T-cell (primary cell): ENCODE measurements around the gene NCKAP5L. TPM values are rescaled to one million over a fixed set of nuclear protein-coding genes. Genes with fewer than 3 reads are reported as not detected.

Experiments
- ATAC-seq, 4 experiments: fragments of 200-7000 bp in 3 of 4; fragments of 150-1000 bp in 1 of 4; cut with Tn5 transposase; replicated peaks in 1 of 4; 1 replicate in 3 of 4; 2 replicates in 1 of 4; pipeline ENCODE4 v1.10.0; 2021; ENCODE audit warnings: moderate library complexity in 3 of 4, mild to moderate bottlenecking in 2 of 4, moderate number of reproducible peaks in 1 of 4
- CTCF ChIA-PET, 2 donors: fragments of 300-600 bp; sonication (Branson Sonifier 250); formaldehyde crosslinking; loops; one replicate each; lab custom pipeline; 2022; ENCODE audit warnings: antibody characterized with exemption in 2 of 2; lab: Charles Lee
- POLR2A ChIA-PET, 2 donors: fragments of 300-600 bp; sonication (Branson Sonifier 250); formaldehyde crosslinking; loops; one replicate each; lab custom pipeline; 2022; ENCODE audit warnings: antibody characterized with exemption in 2 of 2; lab: Charles Lee
- DNase-seq, 35 experiments: peaks; one replicate each; pipeline versions ENCODE4 v3.0.0 to v3.0.0-alpha.2; 2013 to 2023
- H3K27ac ChIP-seq: one replicate; pipeline ENCODE4 v1.5.1; 2013; ENCODE audit warnings: low read length
- H3K27me3 ChIP-seq, 2 experiments: replicated peaks in 1 of 2; 1 replicate in 1 of 2; 2 replicates in 1 of 2; pipeline versions ENCODE4 v1.6.1 to v1.7.0; 2013; ENCODE audit warnings: low read length in 1 of 2, mixed read lengths in 1 of 2; ENCODE audit not compliant: control insufficient read depth in 2 of 2, insufficient read depth in 2 of 2; ENCODE audit errors: extremely low read depth in 1 of 2
- H3K36me3 ChIP-seq, 2 donors: 1 replicate in 1 of 2; 2 replicates in 1 of 2; pipeline versions ENCODE4 v1.6.1 to v1.7.0; 2013; ENCODE audit warnings: low read length in 1 of 2; ENCODE audit not compliant: control insufficient read depth in 2 of 2, insufficient read depth in 1 of 2; ENCODE audit errors: extremely low read depth in 1 of 2
- H3K4me1 ChIP-seq, 2 experiments: 1 replicate in 1 of 2; 2 replicates in 1 of 2; pipeline versions ENCODE4 v1.6.1 to v1.7.0; 2013; ENCODE audit warnings: low read length in 2 of 2, mixed read lengths in 1 of 2; ENCODE audit not compliant: insufficient read depth in 2 of 2, control insufficient read depth in 1 of 2; ENCODE audit errors: extremely low read depth in 1 of 2
- H3K4me3 ChIP-seq, 2 donors: 1 replicate in 1 of 2; 2 replicates in 1 of 2; pipeline versions ENCODE4 v1.5.1 to v1.7.0; 2013; ENCODE audit warnings: mild to moderate bottlenecking in 2 of 2, low read length in 1 of 2, moderate library complexity in 1 of 2; ENCODE audit not compliant: control insufficient read depth in 1 of 2; ENCODE audit errors: extremely low read depth in 1 of 2
- H3K9me3 ChIP-seq: 2 replicates; pipeline ENCODE4 v1.7.0; 2013
- H3K27ac Mint-ChIP-seq, 2 donors: one replicate each; pipeline ENCODE4 v1.8.0; 2020 to 2021; ENCODE audit warnings: mild to moderate bottlenecking in 2 of 2, mixed read lengths in 2 of 2
- H3K27me3 Mint-ChIP-seq, 2 donors: one replicate each; pipeline ENCODE4 v1.8.0; 2021 to 2022; ENCODE audit warnings: mixed read lengths in 2 of 2
- H3K36me3 Mint-ChIP-seq: one replicate; pipeline ENCODE4 v1.8.0; 2021; ENCODE audit warnings: mixed read lengths
- H3K4me1 Mint-ChIP-seq, 3 donors: one replicate each; pipeline ENCODE4 v1.8.0; 2020 to 2022; ENCODE audit warnings: mixed read lengths in 3 of 3, mild to moderate bottlenecking in 1 of 3
- H3K4me3 Mint-ChIP-seq, 3 donors: one replicate each; pipeline ENCODE4 v1.8.0; 2020 to 2022; ENCODE audit warnings: mild to moderate bottlenecking in 3 of 3, mixed read lengths in 3 of 3, moderate library complexity in 3 of 3
- H3K9me3 Mint-ChIP-seq, 3 donors: one replicate each; pipeline ENCODE4 v1.8.0; 2020 to 2022; ENCODE audit warnings: mixed read lengths in 3 of 3
- WGBS: methylation state at CpG from one replicate; pipeline ENCODE4 v1.1.5; 2013; ENCODE audit warnings: missing lambda C conversion rate; ENCODE audit not compliant: insufficient coverage; 5-methylcytosine and 5-hydroxymethylcytosine counted together
- total RNA-seq, 35 experiments: library from RNA in 6 of 35; stranded (reverse) in 6 of 35; fragments of 120-200 nt in 1 of 35; gene quantifications; one replicate each; pipeline versions ENCODE4 v1.2.1 to v1.2.4 and lab custom pipeline; 2013 to 2026

The NCKAP5L gene
- total RNA-seq, 5 donors from 2014 or later (not counting 1 experiment from before 2014, with no cell fraction given), result 11.1 to 12.9 (median 12.6) TPM

- no peaks in the 10 kb centered on the region for H3K4me1 ChIP-seq
- H3K9me3 Mint-ChIP-seq, result no peaks in the 10 kb centered on the region
- no peaks in the 10 kb centered on the region for H3K9me3 ChIP-seq
- H3K27me3 ChIP-seq, result peaks cover 0 to 2% of the 10 kb centered on the region in 2 experiments
- no peaks in the 10 kb centered on the region for H3K36me3 ChIP-seq
- no peak overlapping the region for H3K27ac ChIP-seq
- POLR2A ChIA-PET, result no interaction called here
- H3K36me3 Mint-ChIP-seq, result no peaks in the 10 kb centered on the region
- no peak for DNase-seq
- ATAC-seq, result no peak
- WGBS, result 60% methylated on average over 1 of the region's 4 CpGs
- H3K4me1 Mint-ChIP-seq, result no peaks in the 10 kb centered on the region
- H3K4me3 ChIP-seq, result no peak overlapping the region
- H3K27ac Mint-ChIP-seq, result no peak overlapping the region
- CTCF ChIA-PET, result interaction anchor here in 1 of 2 donors (0.6 to 0.9 kb wide), 2 partner anchors 200 to 848 kb away, joined by 3 read pairs; no protein-coding TSS in a partner anchor
- H3K27me3 Mint-ChIP-seq, result peaks cover 9 to 18% of the 10 kb centered on the region in 2 donors
- no peak overlapping the region for H3K4me3 Mint-ChIP-seq
These were observed 26.8 kb upstream of the NCKAP5L start for GRCh38 chr12:49854976-49855375.

- ATAC-seq, result no peak
- H3K4me1 Mint-ChIP-seq, result no peaks in the 10 kb centered on the region
- no peak overlapping the region for H3K4me3 ChIP-seq
- H3K27ac Mint-ChIP-seq, result no peak overlapping the region
- H3K27ac ChIP-seq, result no peak overlapping the region
- H3K4me3 Mint-ChIP-seq, result no peak overlapping the region
- peaks cover 0 to 2% of the 10 kb centered on the region in 2 experiments for H3K27me3 ChIP-seq
- DNase-seq, result no peak
- H3K36me3 ChIP-seq, result no peaks in the 10 kb centered on the region
- H3K36me3 Mint-ChIP-seq, result no peaks in the 10 kb centered on the region
- no peaks in the 10 kb centered on the region for H3K4me1 ChIP-seq
- peaks cover 14 to 23% of the 10 kb centered on the region in 2 donors for H3K27me3 Mint-ChIP-seq
- WGBS, result no CpG with 5 or more reads among the region's 2 CpGs
- ChIA-PET POLR2A (interaction anchor here in 1 of 2 donors (0.7 kb wide), 1 partner anchor 10 kb away, joined by 3 read pairs; no protein-coding TSS in a partner anchor), CTCF (interaction anchor here in 1 of 2 donors (0.7 kb wide), 1 partner anchor 10 kb away, joined by 3 read pairs; the partner anchor contains the start of gene BCDIN3D)
- H3K9me3 Mint-ChIP-seq, result no peaks in the 10 kb centered on the region
- H3K9me3 ChIP-seq, result no peaks in the 10 kb centered on the region
These were observed 25.5 kb upstream of the NCKAP5L start for GRCh38 chr12:49853671-49854070.

GRCh38 chr12:49847161-49847560 is 18.9 kb upstream of the NCKAP5L start:
- DNase-seq, result no peak
- Mint-ChIP-seq H3K27ac (peak overlapping the region; percentile 34 to 44), H3K27me3 (peaks cover 10 to 19% of the 10 kb centered on the region in 2 donors), H3K36me3 (no peaks in the 10 kb centered on the region), H3K4me1 (peaks cover 22 to 26% (median 23%) of the 10 kb centered on the region in 3 donors), H3K4me3 (peak overlapping the region in 1 of 3 donors; percentile 11), H3K9me3 (no peaks in the 10 kb centered on the region)
- peaks cover 6 to 20% of the 10 kb centered on the region in 2 experiments for H3K4me1 ChIP-seq
- WGBS, result 100% methylated on average over 1 of the region's 2 CpGs
- H3K27ac ChIP-seq, result no peak overlapping the region
- no peak for ATAC-seq
- peaks cover 0 to 4% of the 10 kb centered on the region in 2 experiments for H3K27me3 ChIP-seq
- H3K4me3 ChIP-seq, result no peak overlapping the region
- no peaks in the 10 kb centered on the region for H3K36me3 ChIP-seq
- POLR2A ChIA-PET, result interaction anchor here in 1 of 2 donors (0.5 kb wide), 1 partner anchor 476 kb away, joined by 4 read pairs; no protein-coding TSS in a partner anchor
- CTCF ChIA-PET, result interaction anchor here (0.6 to 2.1 kb wide), 5 partner anchors 39 to 434 kb away, joined by 3 to 6 read pairs (median 4); partner anchors contain the start of gene TMBIM6 (in 1 of the 2)
- H3K9me3 ChIP-seq, result no peaks in the 10 kb centered on the region

GRCh38 chr12:49846032-49846431 is 17.8 kb upstream of the NCKAP5L start:
- H3K4me3 ChIP-seq, result no peak overlapping the region
- no peak overlapping the region for H3K27ac Mint-ChIP-seq
- DNase-seq (no peak), ATAC-seq (no peak)
- peaks cover 6 to 28% of the 10 kb centered on the region in 2 experiments for H3K4me1 ChIP-seq
- ChIA-PET POLR2A (no interaction called here), CTCF (interaction anchor here (0.6 to 0.7 kb wide), 2 partner anchors 128 to 133 kb away, joined by 3 read pairs; no protein-coding TSS in a partner anchor)
- H3K9me3 ChIP-seq, result no peaks in the 10 kb centered on the region
- peaks cover 7 to 17% of the 10 kb centered on the region in 2 donors for H3K27me3 Mint-ChIP-seq
- H3K36me3 ChIP-seq, result no peaks in the 10 kb centered on the region
- peaks cover 33 to 37% (median 33%) of the 10 kb centered on the region in 3 donors for H3K4me1 Mint-ChIP-seq
- no peak overlapping the region for H3K4me3 Mint-ChIP-seq
- no peaks in the 10 kb centered on the region for H3K36me3 Mint-ChIP-seq
- H3K27ac ChIP-seq, result no peak overlapping the region
- H3K9me3 Mint-ChIP-seq, result no peaks in the 10 kb centered on the region
- peaks cover 0 to 4% of the 10 kb centered on the region in 2 experiments for H3K27me3 ChIP-seq
- no CpG with 5 or more reads among the region's 2 CpGs for WGBS

DNA sequence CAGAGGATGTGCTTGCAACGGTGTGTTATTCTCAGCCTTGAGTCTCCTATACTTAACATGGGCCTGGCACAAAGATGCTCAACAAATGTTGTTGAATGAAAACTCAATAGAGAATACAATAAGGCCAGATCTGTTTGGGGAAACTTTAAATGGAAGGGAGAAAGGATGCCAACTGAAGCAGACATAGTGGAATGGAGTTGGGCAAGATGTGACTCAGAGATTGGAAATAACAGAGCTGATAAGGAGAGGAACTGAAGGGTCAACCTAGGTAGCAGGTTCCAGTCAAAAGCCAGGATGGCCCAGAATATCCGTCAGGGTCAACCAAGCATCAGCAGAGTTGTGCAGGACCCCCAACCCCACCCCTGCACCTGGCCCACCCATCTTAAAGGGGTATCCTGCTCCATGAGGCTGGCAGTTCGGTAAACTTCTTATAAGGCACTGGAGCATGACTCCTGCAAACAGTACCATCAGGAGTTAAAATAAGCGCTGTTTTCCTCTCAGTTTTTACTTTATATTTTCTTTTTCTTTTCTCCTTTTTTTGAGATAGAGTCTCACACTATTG is 15.7 kb upstream of the NCKAP5L start:
- DNase-seq (no peak), ATAC-seq (no peak)
- no CpG with 5 or more reads among the region's 4 CpGs for WGBS
- no peaks in the 10 kb centered on the region for H3K9me3 ChIP-seq
- H3K4me1 Mint-ChIP-seq, result peaks cover 37 to 43% (median 38%) of the 10 kb centered on the region in 3 donors
- no peaks in the 10 kb centered on the region for H3K36me3 ChIP-seq
- peaks cover 4 to 6% of the 10 kb centered on the region in 2 donors for H3K27me3 Mint-ChIP-seq
- peaks cover 0 to 4% of the 10 kb centered on the region in 2 experiments for H3K27me3 ChIP-seq
- no peaks in the 10 kb centered on the region for H3K36me3 Mint-ChIP-seq
- no peak overlapping the region for H3K27ac ChIP-seq
- no peak overlapping the region for H3K4me3 ChIP-seq
- ChIA-PET CTCF (interaction anchor here (0.5 to 2.6 kb wide), 3 partner anchors 103 to 487 kb away, joined by 3 to 10 read pairs (median 3); partner anchors contain the start of gene TMBIM6 (in 1 of the 2)), POLR2A (interaction anchor here (0.6 to 1.0 kb wide), 3 partner anchors 22 to 103 kb away, joined by 3 read pairs; partner anchors contain the start of gene TMBIM6 (in 1 of the 2))
- H3K27ac Mint-ChIP-seq, result peak overlapping the region; percentile 92
- no peaks in the 10 kb centered on the region for H3K9me3 Mint-ChIP-seq
- H3K4me1 ChIP-seq, result peaks cover 6 to 28% of the 10 kb centered on the region in 2 experiments
- peak overlapping the region in 1 of 3 donors; percentile 87 for H3K4me3 Mint-ChIP-seq

DNA sequence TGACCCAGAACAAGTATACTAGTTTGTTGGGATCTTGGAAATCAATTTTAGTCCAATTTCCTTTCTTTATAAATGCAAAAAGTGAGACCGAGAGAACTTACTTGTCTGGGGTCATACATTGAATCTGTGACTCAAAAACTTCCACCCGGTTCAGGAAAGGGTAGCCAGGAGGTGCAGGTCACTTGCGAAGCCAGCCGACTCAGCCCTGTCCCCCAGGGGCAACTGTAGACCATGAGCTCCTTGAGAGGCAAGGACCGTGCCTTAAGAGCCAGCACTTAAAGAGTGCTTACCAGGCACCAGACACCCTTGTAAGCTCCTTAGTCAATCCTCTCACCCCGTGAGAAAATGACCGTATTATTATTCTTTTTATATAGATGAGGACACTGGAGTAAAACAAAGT is 15.2 kb upstream of the NCKAP5L start:
- Mint-ChIP-seq H3K4me1 (peaks cover 37 to 43% (median 40%) of the 10 kb centered on the region in 3 donors), H3K9me3 (no peaks in the 10 kb centered on the region), H3K27ac (peak overlapping the region; percentile 92), H3K4me3 (peak overlapping the region; percentile 87 to 94 (median 89)), H3K27me3 (peaks cover 0 to 3% of the 10 kb centered on the region in 2 donors), H3K36me3 (no peaks in the 10 kb centered on the region)
- WGBS, result 90% methylated on average over 4 of the region's 7 CpGs
- Histone ChIP-seq H3K27ac (peak overlapping the region; percentile 90), H3K36me3 (no peaks in the 10 kb centered on the region), H3K4me3 (peak overlapping the region; percentile 81 to 98), H3K4me1 (peaks cover 6 to 30% of the 10 kb centered on the region in 2 experiments), H3K27me3 (peaks cover 0 to 4% of the 10 kb centered on the region in 2 experiments), H3K9me3 (no peaks in the 10 kb centered on the region)
- CTCF ChIA-PET, result interaction anchor here (0.5 to 2.6 kb wide), 6 partner anchors 11 to 486 kb away, joined by 3 to 10 read pairs (median 3); partner anchors contain the start of genes NCKAP5L (in 1 of the 2) and TMBIM6 (in 1 of the 2)
- no peak for ATAC-seq
- POLR2A ChIA-PET, result interaction anchor here (0.6 to 1.0 kb wide), 6 partner anchors 15 to 655 kb away, joined by 3 to 8 read pairs (median 3); partner anchors contain the start of genes NCKAP5L (in 1 of the 2) and TMBIM6 (in 1 of the 2)
- DNase-seq, result no peak
